ENCODE results near the gene NCAM1. TPM values are rescaled to one million over a fixed set of nuclear protein-coding genes. Genes with fewer than 3 reads are reported as not detected.

The NCAM1 gene
- total RNA-seq, 1 experiment from 2014 or later = 12.0 TPM

- TF ChIP-seq EZH2 (IDR thresholded peaks at IDR 0.05; ENCODE audit: borderline replicate concordance, low read depth, low read length, poor library complexity, severe bottlenecking) = no peak
- no peak for TF ChIP-seq CTCF (conservative IDR thresholded peaks at IDR 0.05; ENCODE audit: low read depth, low read length)
- H3K4me3 ChIP-seq (ENCODE audit: low read depth, low read length, poor library complexity, severe bottlenecking) = no peak overlapping the region
- no peaks in the 10 kb centered on the region for H3K9me3 ChIP-seq (ENCODE audit: low read depth, low read length, poor library complexity, severe bottlenecking)
- H3K36me3 ChIP-seq (ENCODE audit: insufficient read depth, low read length, poor library complexity, severe bottlenecking) = no peaks in the 10 kb centered on the region
- no peak overlapping the region for H3K27ac ChIP-seq (ENCODE audit: low read depth, low read length, poor library complexity, severe bottlenecking)
- DNase-seq (ENCODE audit: low spot score) = no peak
- BruUV-seq (replicated peaks) = no TSS peak
- ChIA-PET POLR2A (ENCODE audit: low non-redundant PET) (no interaction called here), CTCF (no interaction called here)
- no peaks in the 10 kb centered on the region for H3K27me3 ChIP-seq (replicated peaks; ENCODE audit: insufficient read depth, low read depth, low read length, poor library complexity)
- no peaks in the 10 kb centered on the region for H3K4me1 ChIP-seq (ENCODE audit: insufficient read depth, low read length, poor library complexity, severe bottlenecking)
- intact Hi-C loops (cut with micrococcal nuclease; ENCODE audit: unreplicated experiment) = no loop called here
Measured at GRCh38 chr11:113222241-113222640, 261.0 kb downstream of the NCAM1 start.

GRCh38 chr11:113234888-113235287, 273.7 kb downstream of the NCAM1 start:
- TF ChIP-seq CTCF (conservative IDR thresholded peaks at IDR 0.05; ENCODE audit: low read depth, low read length) = no peak
- TF ChIP-seq EZH2 (IDR thresholded peaks at IDR 0.05; ENCODE audit: borderline replicate concordance, low read depth, low read length, poor library complexity, severe bottlenecking) = no peak
- H3K36me3 ChIP-seq (ENCODE audit: insufficient read depth, low read length, poor library complexity, severe bottlenecking) = no peaks in the 10 kb centered on the region
- ChIA-PET CTCF (no interaction called here), POLR2A (ENCODE audit: low non-redundant PET) (no interaction called here)
- no TSS peak for BruUV-seq (replicated peaks)
- H3K27me3 ChIP-seq (replicated peaks; ENCODE audit: insufficient read depth, low read depth, low read length, poor library complexity) = peaks cover 6% of the 10 kb centered on the region
- intact Hi-C loops (cut with micrococcal nuclease; ENCODE audit: unreplicated experiment) = no loop called here
- no peak overlapping the region for H3K27ac ChIP-seq (ENCODE audit: low read depth, low read length, poor library complexity, severe bottlenecking)
- no peak overlapping the region for H3K4me3 ChIP-seq (ENCODE audit: low read depth, low read length, poor library complexity, severe bottlenecking)
- no peaks in the 10 kb centered on the region for H3K4me1 ChIP-seq (ENCODE audit: insufficient read depth, low read length, poor library complexity, severe bottlenecking)
- no peak for DNase-seq (ENCODE audit: low spot score)
- H3K9me3 ChIP-seq (ENCODE audit: low read depth, low read length, poor library complexity, severe bottlenecking) = no peaks in the 10 kb centered on the region

GRCh38 chr11:113237261-113237660, 276.0 kb downstream of the NCAM1 start:
- Histone ChIP-seq H3K27me3 (replicated peaks; ENCODE audit: insufficient read depth, low read depth, low read length, poor library complexity) (peaks cover 6% of the 10 kb centered on the region), H3K4me3 (ENCODE audit: low read depth, low read length, poor library complexity, severe bottlenecking) (no peak overlapping the region), H3K9me3 (ENCODE audit: low read depth, low read length, poor library complexity, severe bottlenecking) (no peaks in the 10 kb centered on the region), H3K4me1 (ENCODE audit: insufficient read depth, low read length, poor library complexity, severe bottlenecking) (peaks cover 11% of the 10 kb centered on the region), H3K36me3 (ENCODE audit: insufficient read depth, low read length, poor library complexity, severe bottlenecking) (no peaks in the 10 kb centered on the region), H3K27ac (ENCODE audit: low read depth, low read length, poor library complexity, severe bottlenecking) (no peak overlapping the region)
- BruUV-seq (replicated peaks) = no TSS peak
- CTCF ChIA-PET = no interaction called here
- intact Hi-C loops (cut with micrococcal nuclease; ENCODE audit: unreplicated experiment) = no loop called here
- no peak for DNase-seq (ENCODE audit: low spot score)
- TF ChIP-seq EZH2 (IDR thresholded peaks at IDR 0.05; ENCODE audit: borderline replicate concordance, low read depth, low read length, poor library complexity, severe bottlenecking) = no peak
- no peak for TF ChIP-seq CTCF (conservative IDR thresholded peaks at IDR 0.05; ENCODE audit: low read depth, low read length)
- POLR2A ChIA-PET (ENCODE audit: low non-redundant PET) = no interaction called here
